ENCODE results near the gene ECPAS. TPM values are rescaled to one million over a fixed set of nuclear protein-coding genes. Genes with fewer than 3 reads are reported as not detected.

Gene ECPAS
- total RNA-seq, 1 donor from 2014 or later: 89.7 TPM

- TF ChIP-seq CTCF (IDR thresholded peaks at IDR 0.05; ENCODE audit: insufficient read depth, low read depth, low read length) (no peak), EZH2 (IDR thresholded peaks at IDR 0.05; ENCODE audit: insufficient read depth, low read length) (no peak)
These were observed 25.8 kb downstream of the ECPAS start for GRCh38 chr9:111458139-111459009.

GRCh38 chr9:111456529-111456928 is 27.7 kb downstream of the ECPAS start:
- peaks cover 100% of the 10 kb centered on the region for H3K79me2 ChIP-seq (ENCODE audit: insufficient read depth, low read length)
- peaks cover 24% of the 10 kb centered on the region for H3K4me1 Mint-ChIP-seq (ENCODE audit: low read depth, unreplicated experiment)
- no peak overlapping the region for H3K27ac Mint-ChIP-seq (ENCODE audit: unreplicated experiment)

More at GRCh38 chr9:111458139-111459009, 25.8 kb downstream of the ECPAS start:
- FAIRE-seq: no peak
- H3K4me1 Mint-ChIP-seq (ENCODE audit: low read depth, unreplicated experiment): peaks cover 17% of the 10 kb centered on the region
- no peak overlapping the region for H3K4me3 Mint-ChIP-seq (ENCODE audit: unreplicated experiment)
- H3K27me3 ChIP-seq (ENCODE audit: insufficient read depth, low read length): no peaks in the 10 kb centered on the region
- H3K9me3 ChIP-seq (ENCODE audit: insufficient read depth, low read depth, low read length): peaks cover 3% of the 10 kb centered on the region
- no peaks in the 10 kb centered on the region for H3K36me3 ChIP-seq (ENCODE audit: insufficient read depth, low read length)
- H3K4me3 ChIP-seq (ENCODE audit: insufficient read depth, low read depth, low read length): no peak overlapping the region
- peaks cover 2% of the 10 kb centered on the region for H3K36me3 Mint-ChIP-seq (ENCODE audit: low read depth, unreplicated experiment)
- no peak overlapping the region for H3K9ac ChIP-seq (ENCODE audit: low read length)
- H3K4me1 ChIP-seq (ENCODE audit: insufficient read depth, low read length): no peaks in the 10 kb centered on the region
- no peak for DNase-seq (ENCODE audit: low read depth)
- H3K79me2 ChIP-seq (ENCODE audit: insufficient read depth, low read length): peaks cover 98% of the 10 kb centered on the region
- no peaks in the 10 kb centered on the region for H3K27me3 Mint-ChIP-seq (ENCODE audit: low read depth, unreplicated experiment)
- H4K20me1 ChIP-seq (ENCODE audit: insufficient read depth, low read length): peaks cover 72% of the 10 kb centered on the region
- no peak overlapping the region for H2AFZ ChIP-seq (ENCODE audit: low read depth, low read length)
- no peak overlapping the region for H3K27ac ChIP-seq (ENCODE audit: low read depth, low read length)
- H3K9me3 Mint-ChIP-seq (ENCODE audit: unreplicated experiment): no peaks in the 10 kb centered on the region
- no peak overlapping the region for H3K27ac Mint-ChIP-seq (ENCODE audit: unreplicated experiment)
- H3K4me2 ChIP-seq (ENCODE audit: low read length): no peak overlapping the region

More at GRCh38 chr9:111456529-111456928, 27.7 kb downstream of the ECPAS start:
- Histone ChIP-seq H3K4me1 (ENCODE audit: insufficient read depth, low read length) (no peaks in the 10 kb centered on the region), H3K4me3 (ENCODE audit: insufficient read depth, low read depth, low read length) (no peak overlapping the region), H3K27me3 (ENCODE audit: insufficient read depth, low read length) (no peaks in the 10 kb centered on the region), H3K27ac (ENCODE audit: low read depth, low read length) (no peak overlapping the region), H3K9ac (ENCODE audit: low read length) (no peak overlapping the region), H4K20me1 (ENCODE audit: insufficient read depth, low read length) (peaks cover 78% of the 10 kb centered on the region), H2AFZ (ENCODE audit: low read depth, low read length) (no peak overlapping the region), H3K9me3 (ENCODE audit: insufficient read depth, low read depth, low read length) (no peaks in the 10 kb centered on the region), H3K36me3 (ENCODE audit: insufficient read depth, low read length) (no peaks in the 10 kb centered on the region), H3K4me2 (ENCODE audit: low read length) (no peak overlapping the region)
- no peak for DNase-seq (ENCODE audit: low read depth)
- Mint-ChIP-seq H3K4me3 (ENCODE audit: unreplicated experiment) (no peak overlapping the region), H3K36me3 (ENCODE audit: low read depth, unreplicated experiment) (no peaks in the 10 kb centered on the region), H3K27me3 (ENCODE audit: low read depth, unreplicated experiment) (no peaks in the 10 kb centered on the region), H3K9me3 (ENCODE audit: unreplicated experiment) (no peaks in the 10 kb centered on the region)
- peak; percentile 5 for FAIRE-seq
- TF ChIP-seq EZH2 (IDR thresholded peaks at IDR 0.05; ENCODE audit: insufficient read depth, low read length) (no peak), CTCF (IDR thresholded peaks at IDR 0.05; ENCODE audit: insufficient read depth, low read depth, low read length) (no peak)

All from astrocyte (in vitro differentiated cells and primary cell).